CMK (cell line): ENCODE measurements around the gene ZDHHC9.

Experiments
- DNase-seq: peaks from one replicate; pipeline ENCODE4 v3.0.0-alpha.2; 2010; ENCODE audit warnings: low read depth

The ZDHHC9 gene

DNA sequence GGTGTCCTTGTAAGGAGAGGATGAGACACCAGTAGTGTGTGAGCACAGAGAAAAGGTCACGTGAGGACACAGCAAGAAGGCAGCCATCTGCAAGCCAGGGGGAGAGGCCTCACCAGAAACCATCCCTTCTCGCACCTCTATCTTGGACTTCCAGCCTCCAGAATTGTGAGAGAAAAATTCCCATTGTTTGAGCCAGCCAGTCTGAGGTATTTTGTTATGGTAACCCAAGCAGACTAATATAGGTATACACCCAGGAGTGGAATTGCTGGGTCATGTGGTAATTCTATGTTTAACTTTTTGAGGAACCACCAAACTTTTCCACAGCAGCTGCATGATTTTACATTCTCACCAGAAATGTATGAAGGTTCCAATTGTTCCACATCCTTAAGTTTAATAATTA is 25.6 kb downstream of the ZDHHC9 start:
- no peak for DNase-seq

DNA sequence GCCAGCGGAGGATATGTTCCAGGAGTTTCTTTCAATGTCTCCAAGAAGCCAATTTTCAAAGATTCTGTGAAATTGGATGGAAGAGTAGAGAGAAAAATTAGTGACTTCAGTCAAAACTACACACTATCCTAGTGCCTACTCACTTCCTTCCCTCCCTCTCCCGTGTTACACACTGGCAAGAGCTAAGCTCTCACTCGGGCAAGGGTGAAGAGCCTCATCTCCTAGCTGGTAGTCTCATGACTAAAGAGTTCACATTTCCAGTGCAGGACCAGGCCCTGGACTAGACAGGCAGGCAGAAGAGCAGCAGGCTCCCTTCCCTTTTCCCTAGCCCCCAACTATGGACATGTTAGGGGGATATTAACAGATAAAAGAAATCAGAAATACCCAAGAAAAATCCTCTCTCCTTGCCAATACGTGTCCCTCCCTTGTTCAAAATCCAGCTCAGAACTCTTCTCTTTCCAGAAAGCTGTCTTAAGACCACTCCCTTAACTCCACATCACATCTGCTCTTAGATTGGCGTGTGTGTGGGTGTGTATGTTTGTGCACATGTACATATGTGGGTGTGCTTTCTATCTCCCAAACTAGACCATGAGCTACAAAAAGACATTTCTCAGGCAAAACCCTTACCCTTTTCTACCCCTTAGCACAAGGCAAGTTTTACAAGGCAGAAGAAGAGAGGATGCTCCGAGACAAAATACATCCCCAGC is 29.9 kb downstream of the ZDHHC9 start:
- no peak for DNase-seq

DNA sequence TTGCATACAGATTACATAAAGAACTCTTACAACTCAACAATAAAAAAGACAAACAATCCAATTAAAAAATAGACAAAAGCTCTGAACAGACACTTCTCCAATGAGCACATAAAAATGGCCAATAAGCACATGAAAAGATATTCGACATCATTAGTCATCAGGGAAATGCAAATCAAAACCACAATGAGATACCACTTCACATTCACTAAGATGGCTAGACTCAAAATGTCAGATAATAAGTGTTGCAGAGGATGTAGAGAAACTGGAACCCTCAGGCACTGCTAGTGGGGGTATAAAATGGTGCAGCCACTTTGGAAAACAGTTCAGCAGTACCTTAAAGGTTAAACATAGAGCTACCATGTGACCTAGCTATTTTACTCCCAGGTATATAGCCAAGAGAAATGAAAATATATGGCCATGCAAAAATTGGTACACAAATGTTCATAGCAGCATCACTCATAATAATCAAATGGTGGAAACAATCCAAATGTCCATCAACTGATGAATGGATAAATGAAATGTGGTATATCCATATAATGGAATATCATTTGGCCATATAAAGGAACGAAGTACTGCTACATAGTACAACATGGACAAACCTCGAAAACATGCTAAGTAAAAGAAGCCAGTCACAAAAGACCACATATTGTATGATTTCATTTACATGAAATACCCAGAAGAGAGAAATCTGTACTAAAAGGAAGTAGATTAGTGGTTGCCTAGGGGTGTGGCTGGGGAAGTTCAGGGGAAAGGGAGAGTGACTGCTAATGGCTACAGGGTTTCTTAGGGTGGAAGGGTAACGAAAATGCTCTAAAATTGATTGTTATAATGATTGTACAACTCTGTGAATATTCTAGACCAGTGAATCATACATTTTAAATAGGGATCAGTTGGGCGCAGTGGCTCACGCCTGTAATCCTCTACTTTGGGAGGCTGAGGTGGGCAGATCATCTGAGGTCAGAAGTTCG is 34.6 kb downstream of the ZDHHC9 start:
- DNase-seq: no peak

DNA sequence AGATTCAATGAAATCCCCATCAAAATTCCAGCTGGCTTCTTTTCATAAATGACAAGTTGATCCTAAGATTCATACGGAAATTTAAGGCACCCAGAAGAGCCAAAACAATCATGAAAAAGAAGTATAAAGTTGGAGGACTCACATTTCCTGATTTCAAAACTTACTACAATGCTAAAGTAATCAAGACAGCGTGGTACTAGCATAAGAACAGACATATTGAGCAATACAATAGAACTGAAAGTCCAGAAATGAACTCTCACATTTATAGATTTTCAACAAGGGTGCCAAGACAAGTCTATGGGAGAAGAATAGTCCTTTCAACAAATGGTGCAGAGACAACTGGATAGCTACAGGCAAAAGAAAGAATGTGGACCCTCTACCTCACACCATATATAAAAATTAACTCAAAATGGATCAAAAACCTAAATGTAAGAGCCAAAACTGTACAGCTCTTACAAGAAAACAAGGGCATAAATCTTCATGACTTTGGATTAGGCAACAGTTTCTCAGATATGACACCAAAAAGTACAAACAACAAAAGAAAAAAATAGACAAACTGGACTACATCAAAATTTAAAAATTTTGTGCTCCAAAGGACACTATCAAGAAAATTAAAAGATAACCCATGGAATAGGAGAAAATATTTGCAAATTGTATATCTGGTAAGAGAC is 35.4 kb downstream of the ZDHHC9 start:
- DNase-seq: no peak

DNA sequence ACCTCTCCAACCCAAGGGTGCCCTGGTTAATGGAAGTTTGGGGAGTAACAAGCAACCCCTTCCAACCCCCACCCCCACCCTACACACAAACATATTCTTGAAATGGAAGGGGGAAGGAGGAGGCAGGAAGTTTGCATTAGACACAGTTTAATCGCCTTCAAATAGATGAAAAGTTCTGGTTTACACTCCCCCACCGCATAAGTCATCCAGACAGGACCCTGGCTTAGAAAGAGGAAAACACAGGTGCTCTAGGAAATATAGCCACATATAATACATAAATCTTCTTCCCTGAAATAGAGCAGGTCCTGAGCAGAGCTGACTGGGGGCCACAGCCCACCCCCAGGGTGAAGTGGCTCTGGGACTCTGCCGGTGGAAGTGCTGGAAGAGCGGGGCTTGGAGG is 38.9 kb downstream of the ZDHHC9 start:
- DNase-seq: no peak

DNA sequence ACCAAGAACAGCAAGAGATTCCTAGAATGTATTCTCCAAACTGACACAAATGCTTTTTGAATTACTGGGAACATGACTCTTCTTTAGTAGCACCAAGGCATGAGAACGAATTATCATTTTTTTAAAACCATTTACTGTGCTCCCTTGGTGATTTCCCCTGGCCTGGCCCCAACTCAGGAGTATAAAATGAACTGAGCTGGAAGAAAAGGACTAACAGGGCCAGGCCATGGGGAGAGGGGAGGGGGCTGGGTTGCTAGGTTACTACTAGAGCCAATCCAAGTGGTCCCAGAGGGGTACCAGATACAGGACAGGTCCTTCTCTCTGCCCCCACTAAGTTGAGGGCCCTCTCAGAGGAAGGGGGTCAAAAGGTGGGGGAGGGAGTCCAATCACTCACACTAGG is 40.8 kb downstream of the ZDHHC9 start:
- DNase-seq: no peak

DNA sequence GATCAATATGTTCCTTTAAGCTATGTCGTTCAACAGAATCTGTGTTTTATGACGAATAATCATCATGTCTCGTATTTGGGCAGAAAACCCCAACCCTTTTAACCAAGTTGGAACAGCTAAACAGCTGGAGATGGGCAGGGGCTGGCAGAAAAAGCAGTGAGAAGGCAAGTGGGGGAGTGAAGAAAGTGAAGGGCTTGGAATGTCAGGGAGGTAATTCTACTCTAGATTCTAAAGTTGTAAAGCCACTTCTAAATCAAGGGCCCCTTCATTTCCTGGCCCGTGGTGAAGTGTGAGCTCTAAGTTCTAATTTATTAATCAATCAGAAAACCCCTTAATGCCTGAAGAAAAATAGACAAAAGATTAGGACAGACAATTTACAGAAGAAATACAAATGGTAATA is 43.5 kb downstream of the ZDHHC9 start:
- no peak for DNase-seq

DNA sequence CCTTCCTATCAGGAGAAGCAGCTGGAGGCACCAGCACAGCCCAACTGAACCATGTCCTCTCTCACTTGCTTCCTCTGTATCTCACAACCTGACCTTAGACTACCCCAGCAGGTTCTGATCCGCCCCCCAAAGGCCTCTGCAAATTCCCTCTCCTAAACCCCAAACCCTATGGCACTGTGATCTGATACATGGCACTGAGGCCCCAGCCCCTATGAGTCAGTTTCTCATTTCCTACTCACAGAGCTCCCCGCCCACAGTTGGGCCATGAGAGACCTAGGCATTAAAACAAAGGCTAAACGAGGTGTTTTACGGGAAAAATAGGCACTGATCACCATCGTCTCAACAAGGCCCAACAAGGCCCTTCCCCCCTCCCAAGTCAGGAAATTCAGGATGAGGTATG is 44.8 kb downstream of the ZDHHC9 start:
- DNase-seq: no peak

DNA sequence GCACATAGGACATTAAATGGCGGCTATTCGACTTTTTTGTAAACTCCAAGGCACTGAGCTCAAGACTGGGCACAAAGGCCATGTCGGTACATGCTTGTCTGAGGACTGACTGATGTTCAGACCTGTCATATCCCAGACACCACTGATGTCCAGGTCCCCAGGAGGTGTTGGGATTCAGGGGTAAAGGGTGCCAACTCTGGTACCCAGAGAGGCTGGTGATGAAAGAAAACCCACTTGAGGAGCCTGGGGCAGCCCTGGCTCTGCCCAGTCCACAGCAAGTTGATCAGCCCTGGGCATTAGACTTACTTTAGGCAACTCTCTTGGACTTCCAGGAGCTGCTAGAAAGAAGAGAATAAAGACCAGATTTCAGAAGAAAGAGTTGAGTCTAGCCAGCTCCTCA is 45.2 kb downstream of the ZDHHC9 start:
- DNase-seq: no peak

DNA sequence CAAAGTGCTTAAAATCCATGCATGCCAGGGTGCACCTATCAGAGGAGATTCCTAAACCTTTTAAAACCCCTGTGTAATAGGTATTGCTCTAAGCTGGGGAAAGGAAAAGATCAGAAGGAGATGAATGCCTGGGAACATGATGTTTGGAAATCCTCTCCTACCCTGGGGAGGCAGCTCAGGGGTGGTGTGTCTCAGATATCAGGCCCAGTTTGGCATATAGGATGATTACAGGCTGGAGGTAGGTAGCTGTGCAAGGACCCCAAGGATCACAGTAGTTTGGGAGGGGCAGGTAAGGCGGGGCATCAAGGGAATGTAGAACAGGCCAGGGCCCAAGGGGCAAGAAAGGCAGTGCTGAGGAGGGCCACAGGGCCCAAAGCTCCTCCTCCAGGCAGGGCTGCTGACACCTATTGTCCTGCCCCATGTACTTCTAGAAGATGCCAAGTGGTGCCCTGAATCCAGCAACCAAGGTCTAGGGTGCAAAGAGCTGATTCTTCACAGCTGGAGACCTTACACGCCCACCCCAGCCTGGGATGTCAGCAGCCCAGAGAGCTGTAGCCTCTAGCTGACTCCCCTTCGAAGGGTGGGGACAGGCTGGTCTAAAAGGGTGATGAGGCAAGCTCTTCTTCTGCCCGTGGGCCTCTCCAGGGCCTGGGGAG is 46.3 kb downstream of the ZDHHC9 start:
- no peak for DNase-seq

DNA sequence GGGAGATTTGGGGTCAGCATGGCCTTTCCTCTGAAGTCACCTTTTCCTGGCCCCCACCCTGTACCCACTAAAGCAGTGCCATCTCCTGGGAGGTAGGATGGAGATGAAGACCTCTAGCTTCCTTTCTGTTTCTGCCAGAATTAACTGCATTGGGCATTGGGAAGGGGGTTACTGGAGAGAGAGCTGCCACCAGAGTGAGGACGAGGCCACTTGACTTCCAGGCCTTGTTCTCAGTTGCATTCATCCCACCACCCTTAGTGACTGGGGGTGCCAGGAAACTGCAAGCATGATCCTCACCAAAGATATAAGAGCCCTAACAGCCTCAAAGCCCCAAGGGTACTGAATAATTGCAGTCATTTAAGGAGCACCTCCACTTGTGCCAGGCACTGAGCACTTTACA is 48.1 kb downstream of the ZDHHC9 start:
- DNase-seq: no peak

DNA sequence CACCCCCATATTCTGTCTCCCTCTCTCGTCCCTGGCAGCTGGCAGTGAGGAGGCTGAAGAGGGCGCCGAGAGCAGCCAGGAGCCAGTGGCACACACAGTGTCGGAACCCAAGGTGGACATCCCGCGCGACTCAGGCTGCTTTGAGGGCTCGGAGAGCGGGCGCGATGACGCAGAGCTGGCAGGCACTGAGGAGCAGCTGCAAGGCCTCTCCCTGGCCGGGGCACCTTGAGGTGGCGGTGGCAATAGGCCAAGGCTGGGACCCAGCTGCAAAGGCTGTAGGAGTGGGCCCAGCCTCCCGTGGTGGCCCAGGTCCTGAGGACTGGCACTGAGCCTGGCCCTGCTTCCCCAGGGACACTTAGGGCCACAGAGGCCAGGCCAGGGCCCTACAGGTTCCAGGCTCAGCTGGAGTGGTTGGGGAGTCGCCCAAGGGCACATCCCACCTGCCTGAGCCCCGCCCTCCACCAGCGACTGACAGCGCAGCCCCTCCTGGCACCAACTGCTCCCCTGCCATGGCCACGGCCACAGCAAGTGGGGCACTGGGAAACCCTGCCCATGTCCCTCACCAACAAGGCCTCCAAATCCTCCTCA is 50.0 kb downstream of the ZDHHC9 start:
- DNase-seq: no peak

DNA sequence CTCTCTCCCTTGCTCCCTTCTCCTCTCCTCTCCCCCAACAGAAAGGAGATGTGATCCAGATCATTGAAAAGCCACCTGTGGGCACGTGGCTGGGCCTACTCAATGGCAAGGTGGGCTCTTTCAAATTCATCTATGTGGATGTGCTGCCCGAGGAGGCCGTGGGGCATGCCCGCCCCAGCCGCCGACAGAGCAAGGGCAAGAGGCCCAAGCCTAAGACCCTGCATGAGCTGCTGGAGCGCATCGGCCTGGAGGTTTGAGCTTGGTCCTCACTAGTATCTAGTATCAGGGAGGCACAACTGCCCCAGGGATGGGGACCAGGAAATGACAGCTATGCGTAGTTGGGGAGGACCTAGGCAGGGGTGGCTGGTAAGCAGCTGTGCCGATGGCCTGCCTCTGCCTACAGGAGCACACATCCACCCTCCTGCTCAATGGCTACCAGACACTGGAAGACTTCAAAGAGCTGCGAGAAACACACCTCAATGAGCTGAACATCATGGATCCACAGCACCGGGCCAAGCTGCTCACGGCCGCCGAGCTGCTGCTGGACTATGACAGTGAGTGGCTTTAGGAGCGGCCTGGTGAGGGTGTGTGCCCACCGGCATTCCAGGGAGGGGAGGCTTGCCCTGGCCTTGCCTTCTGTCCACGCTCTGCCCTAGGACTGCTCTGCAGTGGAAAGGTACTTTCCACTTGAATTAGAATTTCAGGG is 50.9 kb downstream of the ZDHHC9 start:
- DNase-seq: no peak

DNA sequence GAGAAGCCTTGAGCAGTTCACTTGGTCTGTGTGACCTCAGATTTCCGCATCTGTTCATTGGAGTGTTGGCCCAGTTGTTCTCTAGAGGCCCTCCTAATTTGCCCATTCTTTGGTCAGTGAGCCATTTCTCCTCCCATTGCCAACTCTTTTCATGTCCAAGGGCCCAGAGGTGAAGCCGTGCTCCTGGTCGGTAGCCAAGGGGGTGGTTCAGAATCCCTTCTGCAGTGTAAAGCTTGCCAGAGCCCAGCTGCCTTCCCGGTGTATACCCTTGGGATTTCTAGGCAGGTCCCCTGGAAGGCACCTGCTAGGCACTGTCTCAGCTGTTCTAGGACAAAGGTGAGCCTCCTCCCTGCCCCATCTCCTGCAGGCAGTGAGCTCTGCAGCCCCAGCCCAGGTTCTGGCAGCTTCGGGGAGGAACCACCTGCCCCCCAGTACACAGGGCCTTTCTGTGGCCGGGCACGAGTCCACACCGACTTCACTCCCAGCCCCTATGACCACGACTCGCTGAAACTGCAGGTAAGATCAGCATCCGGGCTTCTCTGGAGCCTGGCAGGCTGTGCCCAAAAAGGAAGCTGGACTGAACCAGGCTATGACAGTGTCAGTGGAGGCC is 51.6 kb downstream of the ZDHHC9 start:
- no peak for DNase-seq

DNA sequence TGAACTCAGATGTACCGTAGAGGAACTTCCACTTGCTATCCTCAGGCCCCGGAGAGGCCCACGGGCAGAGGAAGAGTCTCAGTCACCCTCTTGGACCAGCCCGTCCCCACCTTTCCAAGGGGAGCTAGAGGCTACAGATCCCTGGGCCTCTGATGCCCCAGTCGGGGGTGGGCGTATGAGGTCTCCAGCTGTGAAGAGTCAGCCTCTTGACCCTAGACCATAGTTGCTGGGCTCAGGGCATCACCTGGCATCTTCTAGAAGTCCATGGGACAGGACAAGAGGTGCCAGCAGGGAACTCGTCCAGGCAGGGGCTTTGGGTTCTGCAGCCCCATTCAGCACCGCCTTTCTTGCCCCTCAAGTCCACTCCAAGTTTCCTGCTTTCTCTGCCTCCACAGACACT is 52.4 kb downstream of the ZDHHC9 start:
- no peak for DNase-seq

DNA sequence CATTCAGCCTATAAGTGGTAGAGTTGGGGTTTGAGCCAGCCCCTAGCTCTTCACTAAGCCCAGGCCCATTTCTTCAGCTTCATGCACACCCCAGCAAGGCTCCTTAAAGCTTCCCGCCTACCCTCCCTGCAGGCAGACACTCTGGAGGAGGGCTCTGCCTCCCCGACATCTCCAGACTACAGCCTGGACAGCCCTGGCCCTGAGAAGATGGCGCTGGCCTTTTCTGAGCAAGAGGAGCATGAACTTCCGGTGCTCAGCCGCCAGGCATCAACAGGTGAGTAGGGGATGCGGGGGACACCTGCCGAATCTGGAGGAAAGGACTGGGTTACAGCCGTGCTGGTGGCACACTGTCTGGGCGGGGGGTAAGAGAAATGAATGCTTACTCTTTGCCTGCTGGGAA is 52.9 kb downstream of the ZDHHC9 start:
- DNase-seq: no peak

DNA sequence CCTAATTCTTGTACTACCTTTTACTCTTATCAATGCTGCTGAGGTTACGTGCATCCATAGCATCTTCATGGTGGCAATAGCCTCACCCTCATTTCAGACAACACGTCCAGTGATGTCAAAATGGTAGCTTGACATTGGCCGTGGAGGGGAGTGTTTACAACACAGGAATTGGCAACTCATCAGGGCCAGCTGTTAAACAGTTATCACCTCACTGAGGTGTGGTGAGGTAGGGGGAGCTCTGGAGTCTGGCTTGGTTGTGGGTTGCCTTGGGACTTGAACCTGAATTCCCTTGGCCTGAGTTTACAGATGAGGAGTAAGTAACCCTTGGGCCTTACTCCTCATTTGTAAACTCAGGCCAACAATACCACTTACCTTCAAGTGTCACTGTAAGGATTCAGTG is 53.5 kb downstream of the ZDHHC9 start:
- DNase-seq: no peak

DNA sequence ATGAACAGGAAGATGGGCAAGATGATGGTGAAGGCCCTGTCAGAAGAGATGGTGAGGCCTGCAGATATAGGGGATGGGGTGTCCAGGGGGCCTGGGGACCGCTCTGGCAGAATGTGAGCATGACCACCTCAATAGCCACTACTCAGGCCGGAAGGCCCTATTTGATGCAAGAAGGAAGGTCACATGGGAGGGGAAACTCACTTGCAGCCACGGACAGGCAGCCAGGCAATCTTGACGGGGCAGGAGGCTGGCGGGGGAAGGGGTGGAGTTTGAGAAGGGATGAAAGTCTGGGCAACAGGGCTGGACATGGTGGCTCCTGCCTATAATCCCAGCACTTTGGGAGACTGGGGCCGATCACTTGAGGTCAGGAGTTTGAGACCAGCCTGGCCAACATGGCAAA is 55.2 kb downstream of the ZDHHC9 start:
- no peak for DNase-seq

DNA sequence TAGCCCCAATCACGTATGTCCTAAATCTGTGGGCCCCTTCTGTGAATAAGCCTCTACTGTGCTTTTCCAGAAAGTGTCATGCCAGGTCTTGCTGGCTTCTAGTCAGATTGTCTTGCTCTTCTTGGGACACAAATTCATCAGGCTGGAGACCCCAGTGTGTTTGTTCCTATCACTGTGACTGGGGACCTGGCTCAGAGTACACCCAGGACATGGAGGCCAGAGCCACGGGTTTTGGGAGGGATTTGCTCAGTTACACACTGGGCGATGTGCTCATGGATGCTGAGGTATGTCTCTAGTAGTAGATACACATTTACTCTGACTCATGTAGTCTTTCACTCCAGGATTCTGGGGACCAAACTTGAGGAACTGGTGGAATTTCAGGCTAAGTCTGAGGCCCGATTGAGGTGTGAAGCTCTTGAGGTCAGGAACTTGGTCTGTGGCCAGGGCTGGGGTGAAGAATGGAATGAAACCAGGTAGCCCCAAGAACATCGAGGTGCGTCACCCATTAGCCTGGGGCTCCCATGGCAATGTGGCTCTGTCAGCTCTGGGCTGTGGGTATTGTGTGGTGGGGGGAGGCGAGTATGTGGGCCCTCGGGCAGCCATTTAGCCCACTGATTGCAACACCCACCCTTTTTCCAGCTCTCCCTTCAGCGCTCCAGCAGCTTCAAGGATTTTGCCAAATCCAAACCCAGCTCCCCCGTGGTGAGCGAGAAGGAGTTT is 56.2 kb downstream of the ZDHHC9 start:
- DNase-seq: no peak

DNA sequence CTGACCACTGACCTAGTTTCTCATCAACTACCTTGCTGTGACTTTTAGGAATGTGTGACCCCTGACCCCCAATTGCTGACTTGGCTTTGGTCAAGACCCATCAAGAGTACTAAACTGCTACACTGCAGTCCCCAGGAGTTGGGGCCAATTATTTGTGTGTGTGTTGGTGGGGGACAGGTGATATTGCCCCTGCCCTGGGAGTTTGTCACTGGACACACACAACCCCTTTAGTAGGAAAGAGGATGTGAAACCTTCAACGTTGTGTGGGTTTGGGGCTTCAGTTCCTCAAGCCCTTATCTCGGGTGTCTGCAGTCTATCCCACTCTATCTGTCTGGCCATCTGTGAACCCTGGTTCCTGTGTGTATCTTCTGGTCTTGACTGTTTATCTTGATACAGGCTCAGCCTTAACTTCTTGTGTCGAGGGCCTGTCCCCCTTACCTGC is 57.5 kb downstream of the ZDHHC9 start:
- DNase-seq: peak; percentile 78
